Liver (tissue), 3 donors: ENCODE data around the gene CUX1.

Experiments
- CTCF ChIP-seq: fragments of 150-350 bp; IDR thresholded peaks from 2 replicates; pipeline ENCODE4 v1.5.1; 2017; ENCODE audit warnings: improper control_type of control experiment, low read depth, low read length; ENCODE audit not compliant: missing input control
- EGR1 ChIP-seq, 2 donors: IDR thresholded peaks; 2 replicates each; pipeline ENCODE4 v1.6.1; 2016 to 2018; ENCODE audit warnings: antibody characterized with exemption in 2 of 2, low read depth in 2 of 2
- GABPA ChIP-seq, 2 donors: IDR thresholded peaks in 1 of 2; conservative IDR thresholded peaks in 1 of 2; 2 replicates each; pipeline ENCODE4 v1.6.1; 2016; ENCODE audit warnings: antibody characterized with exemption in 2 of 2, mild to moderate bottlenecking in 1 of 2, moderate library complexity in 1 of 2
- JUND ChIP-seq, 2 donors: IDR thresholded peaks; 2 replicates each; pipeline ENCODE4 v1.6.1; 2016; ENCODE audit warnings: antibody characterized with exemption in 2 of 2
- RAD21 ChIP-seq, 2 donors: IDR thresholded peaks; 2 replicates each; pipeline ENCODE4 v1.6.1; 2016; ENCODE audit warnings: antibody characterized with exemption in 2 of 2, mild to moderate bottlenecking in 2 of 2
- TAF1 ChIP-seq: conservative IDR thresholded peaks from 2 replicates; pipeline ENCODE4 v1.6.1; 2016; ENCODE audit warnings: antibody characterized with exemption, mild to moderate bottlenecking
- YY1 ChIP-seq: IDR thresholded peaks from 2 replicates; pipeline ENCODE4 v1.6.1; 2016; ENCODE audit warnings: antibody characterized with exemption, mild to moderate bottlenecking
- TF ChIP-seq, protein P1 (sequence below): IDR thresholded peaks from 2 replicates; pipeline ENCODE4 v1.6.1; 2016; ENCODE audit warnings: antibody characterized with exemption
- TF ChIP-seq, protein P2 (sequence below): IDR thresholded peaks from 2 replicates; pipeline ENCODE4 v1.6.1; 2016; ENCODE audit warnings: antibody characterized with exemption
- donor health status: healthy.
- donor health status: healthy.

- TF ChIP-seq, protein P1, sequence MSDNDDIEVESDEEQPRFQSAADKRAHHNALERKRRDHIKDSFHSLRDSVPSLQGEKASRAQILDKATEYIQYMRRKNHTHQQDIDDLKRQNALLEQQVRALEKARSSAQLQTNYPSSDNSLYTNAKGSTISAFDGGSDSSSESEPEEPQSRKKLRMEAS: no peak
- TF ChIP-seq JUND (IDR thresholded peaks at IDR 0.05): no peak
- no peak for TF ChIP-seq CTCF
- TF ChIP-seq, protein P2, sequence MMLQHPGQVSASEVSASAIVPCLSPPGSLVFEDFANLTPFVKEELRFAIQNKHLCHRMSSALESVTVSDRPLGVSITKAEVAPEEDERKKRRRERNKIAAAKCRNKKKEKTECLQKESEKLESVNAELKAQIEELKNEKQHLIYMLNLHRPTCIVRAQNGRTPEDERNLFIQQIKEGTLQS: no peak
- no peak for TF ChIP-seq GABPA (IDR thresholded peaks at IDR 0.05 in 1 of 2, conservative IDR thresholded peaks at IDR 0.05 in 1 of 2)
- no peak for TF ChIP-seq YY1
- no peak for TF ChIP-seq RAD21 (IDR thresholded peaks at IDR 0.05)
- no peak for TF ChIP-seq TAF1
- no peak for TF ChIP-seq EGR1 (IDR thresholded peaks at IDR 0.05; ENCODE audit: low read depth in 2 of 2)
These were observed 314.9 kb downstream of the CUX1 start for GRCh38 chr7:102132209-102132752.
